ENCODE results near the gene PDE1C.

GRCh38 chr7:31724696-31725095, 345.5 kb downstream of the PDE1C start:
- TF ChIP-seq SIN3A (IDR thresholded peaks at IDR 0.05; ENCODE audit: borderline replicate concordance, insufficient read depth, low read length) (no peak), POLR2AphosphoS5 (IDR thresholded peaks at IDR 0.05; ENCODE audit: low read depth, low read length) (no peak)
